HL-60/S4 (cell line): ENCODE measurements around the gene CHCHD10.
"Not testable (repeated sequence)": the region's sequence is repeated elsewhere in the genome, so short reads cannot be mapped to it uniquely, and the experiment has no call there.

Source experiments
- in situ Hi-C: fragments of 300-500 bp; cut with MboI; formaldehyde crosslinking; loops from 2 replicates; pipeline ENCODE4 v1.14.3; 2022; ENCODE audit warnings: low sequenced_read_pairs

CHCHD10 gene

GRCh38 chr22:23751441-23751996, 16.3 kb downstream of the CHCHD10 start:
- in situ Hi-C loops = no loop called here

- in situ Hi-C loops = no loop called here
Measured at GRCh38 chr22:23750714-23751440, 16.9 kb downstream of the CHCHD10 start, which contains the start of gene ZNF70. ZNF70 (minus strand) TSS chr22:23751112; CDS start chr22:23745140, 5,972 bp downstream.

- in situ Hi-C loops = no loop called here
Measured at GRCh38 chr22:23750367-23750713, 17.4 kb downstream of the CHCHD10 start.

- in situ Hi-C loops = no loop called here
Measured at GRCh38 chr22:23749841-23750301, 17.9 kb downstream of the CHCHD10 start.

GRCh38 chr22:23745791-23746190, 22.0 kb downstream of the CHCHD10 start:
- in situ Hi-C loops = no loop called here

- in situ Hi-C loops = no loop called here
Measured at GRCh38 chr22:23744485-23744884, 23.3 kb downstream of the CHCHD10 start.

- in situ Hi-C loops = no loop called here
Measured at GRCh38 chr22:23744001-23744400, 23.8 kb downstream of the CHCHD10 start.

- in situ Hi-C loops = no loop called here
Measured at GRCh38 chr22:23743303-23743705, 24.5 kb downstream of the CHCHD10 start.

- in situ Hi-C loops = no loop called here
Measured at GRCh38 chr22:23742505-23743264, 25.1 kb downstream of the CHCHD10 start.

GRCh38 chr22:23737696-23738095, 30.1 kb downstream of the CHCHD10 start:
- in situ Hi-C loops = no loop called here

GRCh38 chr22:23728108-23728507, 39.7 kb downstream of the CHCHD10 start:
- in situ Hi-C loops = not testable (repeated sequence)

- in situ Hi-C loops = no loop called here
Measured at GRCh38 chr22:23722724-23723123, 45.0 kb downstream of the CHCHD10 start.

- in situ Hi-C loops = no loop called here
Measured at GRCh38 chr22:23722160-23722559, 45.6 kb downstream of the CHCHD10 start.

- in situ Hi-C loops = no loop called here
Measured at GRCh38 chr22:23720855-23721254, 46.9 kb downstream of the CHCHD10 start.

- in situ Hi-C loops = no loop called here
Measured at GRCh38 chr22:23718371-23719165, 49.2 kb downstream of the CHCHD10 start.

GRCh38 chr22:23716811-23717801, 50.7 kb downstream of the CHCHD10 start:
- in situ Hi-C loops = no loop called here
